ENCODE measurements around the gene PSPN. TPM values are rescaled to one million over a fixed set of nuclear protein-coding genes. Genes with fewer than 3 reads are reported as not detected.

Gene PSPN
- total RNA-seq, 1 donor from 2014 or later, result 5.2 TPM

DNA sequence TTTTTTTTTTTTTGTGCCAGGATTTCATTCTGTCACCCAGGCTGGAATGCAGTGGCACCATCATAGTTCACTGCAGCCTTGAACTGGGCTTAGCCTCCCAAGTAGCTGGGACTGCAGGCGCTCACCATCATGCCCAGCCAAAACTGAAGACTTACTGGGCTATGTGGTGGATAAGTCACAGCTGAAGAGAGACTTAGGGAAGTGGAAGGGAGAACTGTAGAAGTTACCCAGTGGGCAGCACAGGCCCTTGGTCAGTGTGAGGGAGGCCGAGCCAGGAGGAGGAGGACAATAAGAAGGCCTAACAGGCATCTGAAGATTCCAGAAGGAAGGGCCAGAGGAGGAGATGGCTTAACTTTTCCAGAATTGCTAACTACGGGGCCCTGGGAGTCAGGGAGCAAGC, 4.0 kb upstream of the PSPN start:
- H3K4me3 ChIP-seq (ENCODE audit: low read depth, low read length), result no peak overlapping the region
- no peak for TF ChIP-seq CTCF (conservative IDR thresholded peaks at IDR 0.05; ENCODE audit: low read depth, low read length)
- DNase-seq (ENCODE audit: low read depth), result no peak

- no peak overlapping the region for H3K4me3 ChIP-seq (ENCODE audit: low read depth, low read length)
- no peak for DNase-seq (ENCODE audit: low read depth)
- no peak for TF ChIP-seq CTCF (conservative IDR thresholded peaks at IDR 0.05; ENCODE audit: low read depth, low read length)
Observed at GRCh38 chr19:6378486-6378885, 2.8 kb upstream of the PSPN start.

DNA sequence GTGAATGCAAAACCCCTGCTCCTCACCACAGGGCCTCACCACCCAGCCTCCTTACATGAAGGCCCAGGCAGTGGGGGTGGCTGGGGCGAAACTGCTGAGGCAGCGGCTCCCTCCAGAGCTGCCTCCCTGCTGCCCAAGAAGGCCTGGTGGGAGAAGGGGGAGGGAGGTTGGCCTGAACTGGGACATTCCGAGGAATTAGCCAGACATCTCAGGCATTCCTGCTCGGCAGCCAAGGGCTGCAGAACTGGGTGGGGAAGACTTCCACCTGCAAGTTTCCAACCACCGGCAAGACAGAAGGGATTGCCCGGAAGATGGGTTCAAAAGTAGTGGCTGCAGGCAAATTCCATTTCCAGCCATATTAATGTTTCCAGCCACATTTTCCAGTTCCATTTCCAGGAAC, 2.3 kb upstream of the PSPN start:
- TF ChIP-seq CTCF (conservative IDR thresholded peaks at IDR 0.05; ENCODE audit: low read depth, low read length), result no peak
- peak; percentile 43 for DNase-seq (ENCODE audit: low read depth)
- H3K4me3 ChIP-seq (ENCODE audit: low read depth, low read length), result no peak overlapping the region

DNA sequence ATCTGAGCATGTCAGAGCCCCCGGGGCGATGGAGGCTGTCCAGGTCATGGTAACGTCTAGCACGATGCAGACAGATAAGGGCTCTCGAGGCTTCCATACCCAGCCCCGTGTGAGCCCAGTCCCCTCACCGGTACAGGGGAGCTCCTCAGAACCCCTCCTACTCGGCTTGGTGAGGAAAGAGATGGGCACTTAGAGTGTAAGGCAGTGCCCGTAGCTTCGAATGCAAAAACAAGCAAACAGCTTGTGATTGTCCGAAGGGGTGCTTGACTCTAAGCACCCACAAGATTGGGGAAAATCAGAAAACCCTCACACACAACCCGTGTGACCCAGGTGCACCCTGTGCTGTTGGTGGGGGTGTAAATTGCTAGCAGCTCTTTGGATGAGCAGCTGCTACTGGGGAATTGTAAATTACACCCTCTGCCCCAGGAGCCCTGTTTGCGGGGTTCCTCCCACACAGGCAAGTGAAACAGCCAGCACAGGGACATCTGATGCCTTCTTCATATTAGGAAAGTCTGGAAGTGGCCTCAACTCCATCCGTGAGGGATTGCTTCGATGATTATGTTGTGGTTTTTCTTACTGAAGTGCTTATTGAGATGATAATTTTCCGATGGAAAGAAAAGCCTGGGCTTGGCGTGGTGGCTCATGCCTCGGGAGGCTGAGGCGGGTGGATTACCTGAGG, 918 bp upstream of the PSPN start:
- no peak for DNase-seq (ENCODE audit: low read depth)

GRCh38 chr19:6374711-6375410, 872 bp downstream of the PSPN start:
- DNase-seq (ENCODE audit: low read depth), result no peak
- H3K4me3 ChIP-seq (ENCODE audit: low read depth, low read length), result no peak overlapping the region
- no peak for TF ChIP-seq CTCF (conservative IDR thresholded peaks at IDR 0.05; ENCODE audit: low read depth, low read length)

More for the DNA sequence above, 918 bp upstream of the PSPN start:
- H3K4me3 ChIP-seq (ENCODE audit: low read depth, low read length), result no peak overlapping the region
- TF ChIP-seq CTCF (conservative IDR thresholded peaks at IDR 0.05; ENCODE audit: low read depth, low read length), result no peak

GRCh38 chr19:6374161-6374709, 1.5 kb downstream of the PSPN start:
- peak overlapping the region; percentile 63 for H3K4me3 ChIP-seq (ENCODE audit: low read depth, low read length)
- TF ChIP-seq CTCF (conservative IDR thresholded peaks at IDR 0.05; ENCODE audit: low read depth, low read length), result no peak
- DNase-seq (ENCODE audit: low read depth), result no peak
